ENCODE results near the gene SLC20A1.

DNA sequence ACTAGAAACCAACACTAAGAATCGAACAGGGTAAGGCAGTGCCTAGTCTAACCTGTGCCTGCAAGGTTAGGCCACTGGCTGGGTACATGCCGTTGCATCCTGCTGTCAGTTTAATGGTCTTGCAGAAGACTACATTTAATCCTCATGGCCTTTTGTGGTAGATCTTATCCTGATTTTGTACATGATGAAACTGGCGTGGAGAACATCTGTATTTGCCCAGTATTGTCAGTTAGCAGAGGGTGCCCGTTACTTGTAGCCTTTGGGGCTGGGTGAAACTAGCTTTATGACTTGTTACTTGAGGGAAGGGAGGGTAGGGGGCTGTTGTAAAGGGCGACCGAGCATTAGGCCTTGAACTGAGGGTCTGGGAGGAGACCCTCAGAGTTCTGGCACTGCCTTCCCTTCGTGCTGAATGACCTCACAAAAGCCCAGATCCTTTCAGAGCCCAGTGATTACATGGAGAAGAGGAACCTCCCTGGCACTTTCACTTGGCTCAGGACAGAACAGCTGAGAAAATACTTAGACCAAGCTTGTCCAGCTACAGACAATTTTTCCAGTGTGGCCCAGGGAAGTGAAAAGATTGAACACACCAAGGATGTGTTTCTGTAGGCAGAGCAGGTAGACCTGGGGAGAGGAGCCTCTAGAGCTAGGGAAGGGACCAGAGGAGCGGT is 19.5 kb downstream of the SLC20A1 start:
- TF ChIP-seq CTCF (IDR thresholded peaks at IDR 0.05) (no peak), POLR2A (IDR thresholded peaks at IDR 0.05) (no peak)

All from heart left ventricle (tissue), 13 donors.